Hepatocyte (in vitro differentiated cells): ENCODE measurements around the gene TTC7B. TPM values are rescaled to one million over a fixed set of nuclear protein-coding genes. Genes with fewer than 3 reads are reported as not detected.

ENCODE experiments used
- DNase-seq: peaks from one replicate; pipeline ENCODE4 v3.0.0-alpha.2; 2016; ENCODE audit warnings: low spot score
- H2AFZ ChIP-seq: fragments of 200-600 bp; sonication (generic); 2 replicates; pipeline ENCODE4 v1.6.0; 2016; ENCODE audit warnings: antibody characterized with exemption, mild to moderate bottlenecking
- H3K27ac ChIP-seq: fragments of 200-600 bp; sonication (generic); 2 replicates; pipeline ENCODE4 v1.5.1; 2016; ENCODE audit warnings: mild to moderate bottlenecking
- H3K27me3 ChIP-seq: fragments of 200-600 bp; sonication (generic); 2 replicates; pipeline ENCODE4 v1.6.1; 2016
- H3K36me3 ChIP-seq: fragments of 200-600 bp; sonication (generic); replicated peaks from 2 replicates; pipeline ENCODE4 v1.5.1; 2016; ENCODE audit warnings: low read depth; ENCODE audit not compliant: insufficient read depth
- H3K4me1 ChIP-seq: fragments of 200-600 bp; sonication (generic); 2 replicates; pipeline ENCODE4 v1.5.1; 2016; ENCODE audit warnings: mild to moderate bottlenecking, moderate library complexity; ENCODE audit not compliant: insufficient read depth
- H3K4me2 ChIP-seq: fragments of 200-600 bp; sonication (generic); 2 replicates; pipeline ENCODE4 v1.6.0; 2016
- H3K4me3 ChIP-seq: fragments of 200-600 bp; sonication (generic); 2 replicates; pipeline ENCODE4 v1.5.1; 2016; ENCODE audit warnings: mild to moderate bottlenecking
- H3K79me2 ChIP-seq: fragments of 200-600 bp; sonication (generic); 2 replicates; pipeline ENCODE4 v1.6.0; 2017; ENCODE audit warnings: mild to moderate bottlenecking
- H3K9me2 ChIP-seq: fragments of 200-600 bp; sonication (generic); replicated peaks from 2 replicates; pipeline ENCODE4 v1.6.0; 2017; ENCODE audit warnings: mild to moderate bottlenecking; ENCODE audit not compliant: insufficient read depth
- H3K9me3 ChIP-seq: fragments of 200-600 bp; sonication (generic); 2 replicates; pipeline ENCODE4 v1.5.1; 2016; ENCODE audit warnings: low read depth, mild to moderate bottlenecking
- H4K20me1 ChIP-seq: fragments of 200-600 bp; sonication (generic); 2 replicates; pipeline ENCODE4 v1.6.0; 2016; ENCODE audit warnings: mild to moderate bottlenecking; ENCODE audit not compliant: insufficient read depth, poor library complexity, severe bottlenecking
- EZH2 ChIP-seq: fragments of 200-600 bp; sonication (generic); IDR thresholded peaks from 2 replicates; pipeline ENCODE4 v1.6.1; 2016; ENCODE audit warnings: antibody characterized with exemption, mild to moderate bottlenecking, borderline replicate concordance
- EZH2phosphoT487 ChIP-seq: fragments of 200-600 bp; sonication (generic); IDR thresholded peaks from one replicate; pipeline ENCODE4 v1.6.1; 2018; ENCODE audit warnings: antibody characterized with exemption, mild to moderate bottlenecking, low read depth, moderate library complexity; ENCODE audit not compliant: unreplicated experiment, severe bottlenecking
- WGBS: methylation state at CpG from one replicate; pipeline ENCODE4 v1.1.6; 2016; ENCODE audit warnings: low lambda C conversion rate; ENCODE audit errors: missing lambda C conversion rate; 5-methylcytosine and 5-hydroxymethylcytosine counted together
- polyA plus RNA-seq: library from polyadenylated mRNA; unstranded; fragments of >200 nt; fragmentation: Nextera tagmentation; extraction: Ambion mirVana; gene quantifications from 2 replicates; pipeline ENCODE4 v1.2.1, GENCODE V29; 2016
- total RNA-seq: library from RNA; depleted of rRNA; stranded (reverse); fragments of >200 nt; gene quantifications from 2 replicates; pipeline ENCODE4 v1.2.3, GENCODE V29; 2014
- TF ChIP-seq, protein P1 (sequence below): fragments of 200-600 bp; sonication (generic); IDR thresholded peaks from 2 replicates; pipeline ENCODE4 v1.5.1; 2016; ENCODE audit warnings: antibody characterized with exemption, mild to moderate bottlenecking; ENCODE audit not compliant: poor library complexity

The TTC7B gene
- total and polyA plus RNA-seq, 2 experiments from 2014 or later: 10.7 to 25.5 TPM

DNA sequence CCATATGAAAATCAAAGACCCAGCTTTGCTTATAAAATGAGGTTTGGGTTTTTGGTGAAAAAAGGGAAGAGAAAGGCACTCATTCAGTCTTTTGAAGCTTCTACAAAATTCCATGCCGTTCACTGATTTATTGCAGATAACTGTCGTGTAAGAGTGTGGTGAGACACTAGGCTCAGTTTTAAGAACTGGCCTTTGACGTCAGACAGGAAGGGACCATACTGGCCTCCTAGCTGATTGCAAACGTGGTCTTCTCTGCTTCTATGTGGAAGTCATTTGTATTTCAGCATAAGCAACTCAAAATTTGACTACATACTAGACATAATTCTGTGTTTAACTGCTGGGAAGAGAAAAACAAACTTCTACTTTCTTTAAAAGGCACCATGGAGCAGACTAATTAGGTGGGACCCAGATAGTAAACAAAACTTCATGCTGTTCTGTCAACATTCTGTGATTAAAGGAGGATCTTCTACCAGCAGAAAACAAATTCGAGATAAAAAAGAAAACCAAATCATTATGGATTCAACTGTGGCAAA, 168.7 kb downstream of the TTC7B start:
- DNase-seq: no peak
- 33% methylated on average over 5 of the region's 5 CpGs for WGBS
- no peak overlapping the region for H3K4me2 ChIP-seq
- no peaks in the 10 kb centered on the region for H3K79me2 ChIP-seq
- TF ChIP-seq, protein P1, sequence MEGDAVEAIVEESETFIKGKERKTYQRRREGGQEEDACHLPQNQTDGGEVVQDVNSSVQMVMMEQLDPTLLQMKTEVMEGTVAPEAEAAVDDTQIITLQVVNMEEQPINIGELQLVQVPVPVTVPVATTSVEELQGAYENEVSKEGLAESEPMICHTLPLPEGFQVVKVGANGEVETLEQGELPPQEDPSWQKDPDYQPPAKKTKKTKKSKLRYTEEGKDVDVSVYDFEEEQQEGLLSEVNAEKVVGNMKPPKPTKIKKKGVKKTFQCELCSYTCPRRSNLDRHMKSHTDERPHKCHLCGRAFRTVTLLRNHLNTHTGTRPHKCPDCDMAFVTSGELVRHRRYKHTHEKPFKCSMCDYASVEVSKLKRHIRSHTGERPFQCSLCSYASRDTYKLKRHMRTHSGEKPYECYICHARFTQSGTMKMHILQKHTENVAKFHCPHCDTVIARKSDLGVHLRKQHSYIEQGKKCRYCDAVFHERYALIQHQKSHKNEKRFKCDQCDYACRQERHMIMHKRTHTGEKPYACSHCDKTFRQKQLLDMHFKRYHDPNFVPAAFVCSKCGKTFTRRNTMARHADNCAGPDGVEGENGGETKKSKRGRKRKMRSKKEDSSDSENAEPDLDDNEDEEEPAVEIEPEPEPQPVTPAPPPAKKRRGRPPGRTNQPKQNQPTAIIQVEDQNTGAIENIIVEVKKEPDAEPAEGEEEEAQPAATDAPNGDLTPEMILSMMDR: no peak
- TF ChIP-seq EZH2 (no peak), EZH2phosphoT487 (no peak)
- no peaks in the 10 kb centered on the region for H3K36me3 ChIP-seq
- H3K27me3 ChIP-seq: no peaks in the 10 kb centered on the region
- no peak overlapping the region for H3K27ac ChIP-seq
- H4K20me1 ChIP-seq: no peaks in the 10 kb centered on the region
- H3K4me3 ChIP-seq: no peak overlapping the region
- no peaks in the 10 kb centered on the region for H3K9me3 ChIP-seq
- H3K9me2 ChIP-seq: no peaks in the 10 kb centered on the region
- no peak overlapping the region for H2AFZ ChIP-seq
- peaks cover 6% of the 10 kb centered on the region for H3K4me1 ChIP-seq

- peak; percentile 47 for DNase-seq
- WGBS: 90% methylated on average over 6 of the region's 6 CpGs
These were observed 170.3 kb downstream of the TTC7B start for GRCh38 chr14:90645842-90646443.

GRCh38 chr14:90644882-90645281, 171.3 kb downstream of the TTC7B start:
- Histone ChIP-seq H3K9me2 (no peaks in the 10 kb centered on the region), H2AFZ (no peak overlapping the region), H3K4me2 (no peak overlapping the region), H3K4me1 (peaks cover 19% of the 10 kb centered on the region), H3K79me2 (no peaks in the 10 kb centered on the region), H3K9me3 (no peaks in the 10 kb centered on the region), H3K27me3 (no peaks in the 10 kb centered on the region), H3K27ac (peak overlapping the region; percentile 64), H3K36me3 (no peaks in the 10 kb centered on the region), H4K20me1 (no peaks in the 10 kb centered on the region), H3K4me3 (no peak overlapping the region)
- WGBS: 76% methylated on average over 4 of the region's 4 CpGs
- DNase-seq: peak; percentile 32
- TF ChIP-seq EZH2phosphoT487: no peak
- no peak for TF ChIP-seq EZH2
- TF ChIP-seq, protein P1: no peak

More at GRCh38 chr14:90645842-90646443, 170.3 kb downstream of the TTC7B start:
- H2AFZ ChIP-seq: no peak overlapping the region
- no peaks in the 10 kb centered on the region for H3K9me2 ChIP-seq
- no peaks in the 10 kb centered on the region for H3K27me3 ChIP-seq
- no peaks in the 10 kb centered on the region for H3K79me2 ChIP-seq
- no peak overlapping the region for H3K27ac ChIP-seq
- H3K4me3 ChIP-seq: no peak overlapping the region
- TF ChIP-seq, protein P1: no peak
- TF ChIP-seq EZH2 (no peak), EZH2phosphoT487 (no peak)
- H3K9me3 ChIP-seq: no peaks in the 10 kb centered on the region
- H3K4me1 ChIP-seq: peaks cover 19% of the 10 kb centered on the region
- no peaks in the 10 kb centered on the region for H3K36me3 ChIP-seq
- no peak overlapping the region for H3K4me2 ChIP-seq
- H4K20me1 ChIP-seq: no peaks in the 10 kb centered on the region
